Fibroblast of skin of left quadriceps (primary cell): ENCODE results near the gene TOX3.

Experiments
- DNase-seq, 2 experiments: peaks; one replicate each; pipeline ENCODE4 v3.0.0-alpha.2; 2013; ENCODE audit warnings: low read depth in 2 of 2

The TOX3 gene

DNA sequence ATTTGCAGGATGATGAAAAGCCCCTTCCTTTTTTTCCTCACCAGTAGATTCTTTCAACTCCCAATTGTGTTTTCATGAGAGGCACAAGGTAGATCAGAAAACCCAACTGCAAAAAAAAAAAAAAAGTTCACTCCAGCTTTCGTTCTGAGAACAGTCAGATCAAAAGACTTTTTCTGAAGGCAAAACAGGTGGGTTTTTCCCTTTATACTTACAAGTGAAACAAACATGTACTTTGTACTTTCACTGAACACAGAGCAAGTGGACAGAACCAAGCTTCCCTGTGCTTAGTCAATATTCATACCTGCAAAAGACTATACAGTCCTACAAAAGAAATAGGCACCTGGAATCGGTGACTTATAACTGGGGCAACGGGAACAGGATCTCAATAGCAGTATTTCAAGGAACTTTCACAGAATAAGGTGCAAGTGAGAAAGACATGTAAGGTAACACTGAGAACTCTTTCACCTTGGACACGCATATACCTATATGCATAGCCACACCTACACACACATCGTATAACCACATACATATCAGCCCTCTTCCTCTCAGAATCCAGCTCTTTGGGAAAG, 54.1 kb downstream of the TOX3 start:
- no peak for DNase-seq

DNA sequence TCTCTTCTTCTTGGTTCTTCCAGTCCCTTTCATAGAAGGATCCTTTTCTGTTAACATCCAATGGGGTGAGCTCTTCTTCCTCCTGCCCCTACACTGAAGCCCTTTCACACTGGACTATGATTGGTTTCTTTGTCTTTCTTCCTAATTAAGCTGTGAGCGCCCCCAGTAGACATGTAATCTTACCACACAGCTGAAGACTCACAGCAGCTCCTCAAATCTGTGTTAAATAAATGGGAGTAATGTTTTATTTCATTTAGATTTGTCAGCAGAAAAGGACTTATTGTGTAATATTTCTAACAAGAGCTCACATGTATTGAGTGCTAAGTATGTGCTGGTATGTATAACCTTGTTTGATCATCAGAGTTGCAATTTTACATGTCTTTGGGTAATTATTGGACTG, 55.7 kb downstream of the TOX3 start:
- no peak for DNase-seq

- DNase-seq, result no peak
These were observed 57.0 kb downstream of the TOX3 start for GRCh38 chr16:52489894-52490293.

GRCh38 chr16:52488837-52489289, 58.1 kb downstream of the TOX3 start:
- no peak for DNase-seq

- DNase-seq, result no peak
These were observed 59.0 kb downstream of the TOX3 start for GRCh38 chr16:52487849-52488457.

DNA sequence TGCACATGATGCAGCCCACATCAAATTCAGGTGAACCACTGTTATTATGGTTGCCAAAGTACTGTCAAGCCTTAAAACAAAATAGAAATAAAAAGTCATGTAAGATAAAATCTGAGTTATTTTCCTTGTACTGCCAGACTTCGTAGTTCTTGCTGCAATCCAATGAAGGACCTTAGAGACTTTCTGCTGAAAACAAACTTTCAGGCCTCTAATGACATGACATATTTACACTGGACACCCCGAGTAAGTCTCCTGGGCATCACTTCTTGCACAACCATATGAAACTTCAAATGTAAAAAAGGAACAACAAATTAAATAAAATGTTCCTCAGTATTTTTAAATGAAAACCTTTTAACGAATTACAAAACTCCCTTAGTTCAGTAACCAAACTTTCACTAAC, 66.7 kb downstream of the TOX3 start:
- DNase-seq, result no peak

- DNase-seq, result no peak
These were observed 70.8 kb downstream of the TOX3 start for GRCh38 chr16:52476111-52476510.

DNA sequence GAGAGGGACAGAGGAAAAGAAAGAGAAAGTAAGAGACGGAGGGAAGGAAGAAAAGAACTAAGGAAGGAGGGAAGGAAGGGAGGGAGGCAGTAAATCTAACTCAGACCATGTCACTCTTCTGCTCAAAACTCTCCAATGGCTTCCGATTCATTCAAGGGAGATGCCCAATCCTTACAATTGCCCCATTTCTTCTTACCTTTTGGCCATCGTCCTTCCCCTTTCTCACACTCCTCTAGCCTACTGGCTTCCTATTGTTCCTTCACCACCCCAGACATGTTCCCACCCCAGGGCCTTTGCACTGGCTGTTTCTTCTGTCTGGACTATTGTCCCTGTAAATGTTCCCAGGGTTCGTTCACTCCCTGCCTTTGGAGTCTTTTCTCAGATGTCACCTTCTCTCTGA, 72.3 kb downstream of the TOX3 start:
- DNase-seq, result no peak

- DNase-seq, result no peak
These were observed 73.8 kb downstream of the TOX3 start for GRCh38 chr16:52473096-52473495.

GRCh38 chr16:52471650-52472370, 75.1 kb downstream of the TOX3 start:
- no peak for DNase-seq

DNA sequence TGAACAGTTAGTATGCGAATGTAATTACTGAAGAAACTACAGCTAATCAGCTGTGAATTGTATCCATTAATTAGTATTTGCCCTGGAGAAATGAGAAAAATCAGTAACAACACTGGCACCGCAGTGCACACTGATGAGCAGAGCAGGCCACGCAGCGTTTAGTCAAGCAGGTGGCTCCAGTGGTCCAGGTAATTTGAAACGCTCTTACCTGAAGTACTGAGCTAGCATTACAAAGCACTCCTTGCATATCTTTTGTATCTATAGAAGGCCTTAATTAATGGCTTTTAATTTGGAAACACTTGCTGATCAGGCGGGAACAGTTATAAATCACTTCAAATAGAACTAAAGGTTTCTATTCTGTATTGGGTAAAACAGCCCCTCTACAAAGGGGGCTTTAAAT, 76.4 kb downstream of the TOX3 start:
- no peak for DNase-seq

DNA sequence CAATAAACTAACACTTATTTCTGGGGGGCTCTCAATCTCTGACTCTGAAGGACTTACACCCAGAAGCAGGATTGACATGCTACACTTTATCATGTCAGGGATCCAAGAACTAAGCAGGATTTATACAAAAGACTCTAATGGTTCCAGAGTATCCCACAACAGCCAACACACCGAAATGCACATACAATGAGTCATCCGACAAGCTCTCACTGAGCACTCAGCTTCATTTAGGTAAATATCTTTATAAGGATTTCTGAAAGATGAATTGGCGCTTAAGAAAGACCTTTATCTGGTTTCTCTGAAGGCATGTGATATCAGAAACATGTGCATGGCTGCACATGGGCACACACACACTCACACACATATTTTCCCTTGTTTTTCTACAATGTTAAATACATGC, 77.2 kb downstream of the TOX3 start:
- no peak for DNase-seq

- DNase-seq, result no peak
These were observed 77.9 kb downstream of the TOX3 start for GRCh38 chr16:52469091-52469490.

DNA sequence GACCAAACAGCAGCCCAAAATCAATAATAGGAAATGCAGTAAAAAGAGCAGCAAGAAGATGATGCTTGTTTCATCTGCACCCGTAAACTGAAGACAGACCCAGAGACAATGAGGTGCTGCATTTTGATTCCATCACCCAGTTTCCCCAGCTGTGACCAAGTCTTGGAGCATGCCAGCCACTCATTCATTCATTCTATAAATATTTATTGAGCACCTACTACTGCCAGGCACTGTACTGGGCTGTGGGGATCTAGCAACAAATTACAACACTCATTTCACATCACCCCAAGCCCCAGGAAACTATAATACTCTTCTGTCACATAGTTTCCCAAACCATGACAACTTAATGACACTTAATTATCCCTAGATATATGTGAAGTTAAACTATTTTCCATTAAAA, 79.2 kb downstream of the TOX3 start:
- DNase-seq, result no peak

- no peak for DNase-seq
These were observed 79.9 kb downstream of the TOX3 start for GRCh38 chr16:52466994-52467393.

DNA sequence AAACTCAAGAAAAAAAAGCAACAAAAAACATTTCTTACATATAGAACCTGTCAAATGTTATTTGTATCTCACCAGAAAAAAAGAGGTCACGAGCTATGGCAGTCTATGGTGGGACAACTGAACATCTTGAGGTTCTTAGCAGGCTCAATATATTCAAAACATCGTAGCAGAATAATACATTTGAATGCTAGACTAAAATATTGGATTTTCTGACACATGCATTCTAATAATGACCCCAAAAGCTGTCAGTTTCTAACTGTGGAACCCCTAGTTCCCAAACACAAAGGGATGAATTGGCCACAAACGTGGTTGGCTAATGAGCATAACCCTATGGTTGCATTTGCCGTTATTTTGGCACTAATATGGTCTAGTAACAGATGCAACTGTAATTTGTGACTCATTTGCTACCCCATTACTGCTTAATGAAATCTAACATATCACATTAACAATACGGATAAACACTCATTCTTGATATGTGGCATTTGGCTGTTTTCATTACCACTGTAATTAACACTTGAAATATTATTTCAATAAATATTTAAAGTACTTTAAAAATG, 81.2 kb downstream of the TOX3 start:
- no peak for DNase-seq

DNA sequence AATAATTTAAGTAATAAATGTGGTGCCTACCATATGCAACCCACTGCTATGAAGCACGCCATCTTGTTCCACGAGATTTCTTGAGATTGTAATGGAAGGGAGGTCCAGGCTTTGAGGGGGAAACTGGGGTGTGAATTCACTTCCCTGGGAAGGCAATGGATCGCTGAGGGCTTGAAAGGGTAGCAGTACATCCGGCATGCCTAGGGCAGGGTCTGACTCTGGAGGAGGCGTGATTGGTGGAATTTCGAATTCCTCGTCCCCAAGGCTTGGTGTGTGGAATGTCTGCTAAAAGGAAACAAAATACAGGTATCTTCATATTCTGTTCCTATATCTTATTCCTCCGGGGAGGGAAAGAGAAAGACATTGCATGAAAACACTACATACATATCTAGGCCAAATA, 83.0 kb downstream of the TOX3 start:
- DNase-seq, result no peak

GRCh38 chr16:52462816-52463215, 84.1 kb downstream of the TOX3 start:
- no peak for DNase-seq

GRCh38 chr16:52460639-52461178, 86.2 kb downstream of the TOX3 start:
- DNase-seq, result no peak

DNA sequence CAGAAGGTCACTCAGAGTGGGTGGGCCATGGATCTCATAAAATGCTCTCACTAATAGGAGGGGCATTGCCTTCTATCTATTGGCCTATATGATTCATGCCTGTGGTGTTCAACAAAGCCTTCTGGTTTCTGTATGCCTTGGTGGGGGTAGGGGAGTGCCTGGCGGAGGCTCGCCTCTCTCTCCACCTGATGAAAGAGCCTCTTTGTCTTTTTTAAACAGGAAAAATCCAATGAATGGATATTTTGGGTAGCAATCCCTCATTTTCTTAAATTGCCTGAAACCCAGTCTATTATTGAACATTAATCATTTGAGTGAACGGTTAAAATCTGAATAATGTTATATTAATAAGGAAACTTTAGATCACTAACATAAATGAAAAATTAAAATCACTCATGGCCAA, 90.6 kb downstream of the TOX3 start:
- no peak for DNase-seq

- DNase-seq, result no peak
These were observed 91.2 kb downstream of the TOX3 start for GRCh38 chr16:52455549-52456277.

DNA sequence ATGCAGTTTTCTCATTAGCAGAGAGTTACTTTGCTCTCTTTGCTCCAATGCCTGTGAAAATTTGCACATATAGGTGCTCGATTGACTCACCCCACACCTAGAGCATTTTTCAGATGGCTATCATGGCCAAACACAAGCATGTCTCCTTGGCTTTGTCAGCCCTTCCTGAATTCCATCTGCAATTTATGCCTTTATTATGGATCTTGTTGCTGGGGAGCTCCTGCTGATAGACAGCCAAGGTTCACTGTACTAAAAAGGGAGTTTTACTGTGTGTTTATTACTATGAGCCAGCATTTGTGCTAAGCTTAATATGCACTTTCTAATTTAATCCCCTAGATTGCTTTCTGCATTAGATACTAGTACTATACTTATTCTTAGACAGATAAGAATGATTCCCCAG, 93.3 kb downstream of the TOX3 start:
- no peak for DNase-seq
